WTC11 (cell line): ENCODE measurements around the gene PLEKHH1. TPM values are rescaled to one million over a fixed set of nuclear protein-coding genes. Genes with fewer than 3 reads are reported as not detected.

ENCODE experiments used
- ATAC-seq: fragments of 200-7000 bp; cut with Tn5 transposase; 2 replicates; pipeline ENCODE4 v1.10.0; 2021; ENCODE audit warnings: mild to moderate bottlenecking, moderate library complexity
- CTCF ChIA-PET: fragments of 300-600 bp; sonication (Branson Sonifier 250); formaldehyde crosslinking; loops from one replicate; lab custom pipeline; 2021; ENCODE audit warnings: antibody characterized with exemption; lab: Charles Lee
- POLR2A ChIA-PET: fragments of 350-600 bp; sonication (Branson Sonifier 250); formaldehyde crosslinking; loops from one replicate; lab custom pipeline; 2021; ENCODE audit warnings: antibody characterized with exemption; lab: Charles Lee
- DNase-seq: peaks from one replicate; pipeline ENCODE4 v3.0.0; 2021; ENCODE audit warnings: low spot score
- H3K27ac Mint-ChIP-seq: 2 replicates; pipeline ENCODE4 v1.8.0; 2021; ENCODE audit warnings: mixed read lengths
- H3K27me3 Mint-ChIP-seq: 2 replicates; pipeline ENCODE4 v1.8.0; 2021; ENCODE audit warnings: low read depth, mild to moderate bottlenecking, moderate library complexity, mixed read lengths
- H3K36me3 Mint-ChIP-seq: 2 replicates; pipeline ENCODE4 v1.8.0; 2021; ENCODE audit warnings: mixed read lengths
- H3K4me1 Mint-ChIP-seq: 2 replicates; pipeline ENCODE4 v1.8.0; 2022; ENCODE audit warnings: mixed read lengths
- H3K4me3 Mint-ChIP-seq: 2 replicates; pipeline ENCODE4 v1.8.0; 2021; ENCODE audit warnings: mild to moderate bottlenecking, moderate library complexity, mixed read lengths
- H3K9me3 Mint-ChIP-seq: 2 replicates; pipeline ENCODE4 v1.8.0; 2021; ENCODE audit warnings: mixed read lengths
- CREB1 ChIP-seq: sonication (generic); formaldehyde crosslinking; IDR thresholded peaks from 2 replicates; pipeline ENCODE4 v1.8.0; 2023; ENCODE audit warnings: mild to moderate bottlenecking, missing genetic modification reagents
- ESRRA ChIP-seq: sonication (generic); formaldehyde crosslinking; IDR thresholded peaks from 2 replicates; pipeline ENCODE4 v1.8.1; 2022; ENCODE audit warnings: mild to moderate bottlenecking, missing genetic modification reagents, borderline replicate concordance
- FOXJ3 ChIP-seq: sonication (generic); formaldehyde crosslinking; IDR thresholded peaks from 2 replicates; pipeline ENCODE4 v1.9.0; 2021; ENCODE audit warnings: missing genetic modification reagents, mild to moderate bottlenecking, borderline replicate concordance
- JAZF1 ChIP-seq: fragments of 250-450 bp; sonication (Bioruptor Pico); IDR thresholded peaks from 2 replicates; pipeline ENCODE4 v1.9.0; 2021; ENCODE audit warnings: moderate library complexity, mild to moderate bottlenecking, inconsistent platforms
- MYBL2 ChIP-seq: sonication (generic); formaldehyde crosslinking; IDR thresholded peaks from 2 replicates; pipeline ENCODE4 v1.8.1; 2023; ENCODE audit warnings: mild to moderate bottlenecking, moderate library complexity, missing genetic modification reagents
- SMAD4 ChIP-seq: sonication (generic); formaldehyde crosslinking; IDR thresholded peaks from 2 replicates; pipeline ENCODE4 v1.8.0; 2022; ENCODE audit warnings: mild to moderate bottlenecking, missing genetic modification reagents
- SOX15 ChIP-seq: fragments of 250-450 bp; sonication (Bioruptor Pico); IDR thresholded peaks from 2 replicates; pipeline ENCODE4 v1.9.0; 2021; ENCODE audit warnings: mild to moderate bottlenecking
- ZBTB21 ChIP-seq: sonication (generic); formaldehyde crosslinking; IDR thresholded peaks from 2 replicates; pipeline ENCODE4 v1.8.1; 2023; ENCODE audit warnings: mild to moderate bottlenecking, missing genetic modification reagents, borderline replicate concordance
- ZNF263 ChIP-seq: sonication (generic); formaldehyde crosslinking; IDR thresholded peaks from 2 replicates; pipeline ENCODE4 v1.8.1; 2022; ENCODE audit warnings: low read depth, mild to moderate bottlenecking, moderate library complexity, missing genetic modification reagents
- total RNA-seq: library from RNA; stranded (reverse); gene quantifications from 3 replicates; pipeline ENCODE4 v1.2.3, GENCODE V29; 2021
- TF ChIP-seq, protein P1 (sequence below): fragments of 250-450 bp; sonication (Bioruptor Pico); IDR thresholded peaks from 2 replicates; pipeline ENCODE4 v1.9.0; 2021; ENCODE audit warnings: mild to moderate bottlenecking, borderline replicate concordance
- TF ChIP-seq, protein P2 (sequence below): sonication (generic); formaldehyde crosslinking; IDR thresholded peaks from 2 replicates; pipeline ENCODE4 v1.8.1; 2022; ENCODE audit warnings: missing genetic modification reagents, borderline replicate concordance
- TF ChIP-seq, protein P3 (sequence below): sonication (generic); formaldehyde crosslinking; IDR thresholded peaks from 2 replicates; pipeline ENCODE4 v1.8.1; 2023; ENCODE audit warnings: mild to moderate bottlenecking, missing genetic modification reagents, moderate library complexity
- TF ChIP-seq, protein P4 (sequence below): sonication (generic); formaldehyde crosslinking; IDR thresholded peaks from 2 replicates; pipeline ENCODE4 v1.8.0; 2022; ENCODE audit warnings: missing genetic modification reagents

Gene PLEKHH1
- total RNA-seq, 1 experiment from 2014 or later, result 48.3 TPM

DNA sequence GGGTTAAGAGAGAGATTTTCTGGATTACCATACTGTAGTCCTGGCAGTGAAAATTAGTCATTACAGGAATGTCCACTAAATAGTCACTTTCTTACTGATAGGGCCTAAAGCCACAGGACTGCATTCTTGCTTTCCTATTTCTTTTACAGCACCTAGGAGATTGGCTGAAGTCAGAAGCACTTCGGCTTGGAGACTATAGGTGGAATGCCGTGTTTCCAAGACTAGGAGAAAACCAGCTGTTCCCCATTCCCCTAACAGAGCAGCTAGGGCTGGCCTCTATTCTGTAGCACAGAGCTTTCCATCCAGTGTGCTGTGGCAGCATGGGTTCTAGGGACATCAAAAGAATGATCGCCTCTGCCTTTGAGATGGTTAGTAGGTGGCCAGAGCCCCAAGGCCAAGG, 51.9 kb downstream of the PLEKHH1 start (continued):
- TF ChIP-seq, protein P1, sequence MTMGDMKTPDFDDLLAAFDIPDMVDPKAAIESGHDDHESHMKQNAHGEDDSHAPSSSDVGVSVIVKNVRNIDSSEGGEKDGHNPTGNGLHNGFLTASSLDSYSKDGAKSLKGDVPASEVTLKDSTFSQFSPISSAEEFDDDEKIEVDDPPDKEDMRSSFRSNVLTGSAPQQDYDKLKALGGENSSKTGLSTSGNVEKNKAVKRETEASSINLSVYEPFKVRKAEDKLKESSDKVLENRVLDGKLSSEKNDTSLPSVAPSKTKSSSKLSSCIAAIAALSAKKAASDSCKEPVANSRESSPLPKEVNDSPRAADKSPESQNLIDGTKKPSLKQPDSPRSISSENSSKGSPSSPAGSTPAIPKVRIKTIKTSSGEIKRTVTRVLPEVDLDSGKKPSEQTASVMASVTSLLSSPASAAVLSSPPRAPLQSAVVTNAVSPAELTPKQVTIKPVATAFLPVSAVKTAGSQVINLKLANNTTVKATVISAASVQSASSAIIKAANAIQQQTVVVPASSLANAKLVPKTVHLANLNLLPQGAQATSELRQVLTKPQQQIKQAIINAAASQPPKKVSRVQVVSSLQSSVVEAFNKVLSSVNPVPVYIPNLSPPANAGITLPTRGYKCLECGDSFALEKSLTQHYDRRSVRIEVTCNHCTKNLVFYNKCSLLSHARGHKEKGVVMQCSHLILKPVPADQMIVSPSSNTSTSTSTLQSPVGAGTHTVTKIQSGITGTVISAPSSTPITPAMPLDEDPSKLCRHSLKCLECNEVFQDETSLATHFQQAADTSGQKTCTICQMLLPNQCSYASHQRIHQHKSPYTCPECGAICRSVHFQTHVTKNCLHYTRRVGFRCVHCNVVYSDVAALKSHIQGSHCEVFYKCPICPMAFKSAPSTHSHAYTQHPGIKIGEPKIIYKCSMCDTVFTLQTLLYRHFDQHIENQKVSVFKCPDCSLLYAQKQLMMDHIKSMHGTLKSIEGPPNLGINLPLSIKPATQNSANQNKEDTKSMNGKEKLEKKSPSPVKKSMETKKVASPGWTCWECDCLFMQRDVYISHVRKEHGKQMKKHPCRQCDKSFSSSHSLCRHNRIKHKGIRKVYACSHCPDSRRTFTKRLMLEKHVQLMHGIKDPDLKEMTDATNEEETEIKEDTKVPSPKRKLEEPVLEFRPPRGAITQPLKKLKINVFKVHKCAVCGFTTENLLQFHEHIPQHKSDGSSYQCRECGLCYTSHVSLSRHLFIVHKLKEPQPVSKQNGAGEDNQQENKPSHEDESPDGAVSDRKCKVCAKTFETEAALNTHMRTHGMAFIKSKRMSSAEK (CRISPR knock-in tag), result no peak
- TF ChIP-seq, protein P2, sequence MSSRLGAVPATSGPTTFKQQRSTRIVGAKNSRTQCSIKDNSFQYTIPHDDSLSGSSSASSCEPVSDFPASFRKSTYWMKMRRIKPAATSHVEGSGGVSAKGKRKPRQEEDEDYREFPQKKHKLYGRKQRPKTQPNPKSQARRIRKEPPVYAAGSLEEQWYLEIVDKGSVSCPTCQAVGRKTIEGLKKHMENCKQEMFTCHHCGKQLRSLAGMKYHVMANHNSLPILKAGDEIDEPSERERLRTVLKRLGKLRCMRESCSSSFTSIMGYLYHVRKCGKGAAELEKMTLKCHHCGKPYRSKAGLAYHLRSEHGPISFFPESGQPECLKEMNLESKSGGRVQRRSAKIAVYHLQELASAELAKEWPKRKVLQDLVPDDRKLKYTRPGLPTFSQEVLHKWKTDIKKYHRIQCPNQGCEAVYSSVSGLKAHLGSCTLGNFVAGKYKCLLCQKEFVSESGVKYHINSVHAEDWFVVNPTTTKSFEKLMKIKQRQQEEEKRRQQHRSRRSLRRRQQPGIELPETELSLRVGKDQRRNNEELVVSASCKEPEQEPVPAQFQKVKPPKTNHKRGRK (CRISPR knock-in tag), result no peak
- no peak for TF ChIP-seq SOX15 (CRISPR knock-in tag)
- TF ChIP-seq FOXJ3, result no peak
- TF ChIP-seq CREB1 (CRISPR knock-in tag), result no peak
- TF ChIP-seq JAZF1 (CRISPR knock-in tag), result no peak
- TF ChIP-seq MYBL2 (CRISPR knock-in tag), result no peak
- TF ChIP-seq, protein P3, sequence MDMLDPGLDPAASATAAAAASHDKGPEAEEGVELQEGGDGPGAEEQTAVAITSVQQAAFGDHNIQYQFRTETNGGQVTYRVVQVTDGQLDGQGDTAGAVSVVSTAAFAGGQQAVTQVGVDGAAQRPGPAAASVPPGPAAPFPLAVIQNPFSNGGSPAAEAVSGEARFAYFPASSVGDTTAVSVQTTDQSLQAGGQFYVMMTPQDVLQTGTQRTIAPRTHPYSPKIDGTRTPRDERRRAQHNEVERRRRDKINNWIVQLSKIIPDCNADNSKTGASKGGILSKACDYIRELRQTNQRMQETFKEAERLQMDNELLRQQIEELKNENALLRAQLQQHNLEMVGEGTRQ (CRISPR knock-in tag), result no peak
- TF ChIP-seq, all 79 proteins: peak for 0

DNA sequence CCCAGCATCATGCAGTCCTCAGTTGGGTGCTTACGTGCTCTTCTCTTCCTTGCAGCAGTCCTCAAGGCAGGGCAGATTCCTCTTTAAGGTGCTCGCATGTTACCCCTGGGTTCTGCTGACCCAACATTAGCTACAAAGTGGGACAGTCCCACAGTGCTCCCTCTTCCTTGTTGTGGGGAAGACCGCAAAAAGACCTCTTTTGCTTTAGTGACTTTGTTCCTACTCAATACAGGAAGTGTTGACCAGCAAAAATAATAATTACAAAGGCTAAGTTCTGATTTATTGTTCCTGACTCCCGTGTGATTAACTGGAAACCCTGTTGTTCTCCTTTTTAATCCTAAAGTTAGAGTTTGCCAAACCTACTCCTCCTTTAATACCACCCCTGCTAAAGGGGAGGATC, 53.3 kb downstream of the PLEKHH1 start:
- ATAC-seq (no peak), DNase-seq (no peak)
- no peak overlapping the region for H3K27ac Mint-ChIP-seq
- ChIA-PET CTCF (interaction anchor here (1.0 to 6.2 kb wide), 6 partner anchors 13 to 118 kb away, joined by 3 to 75 read pairs (median 14); partner anchors contain the start of gene PIGH), POLR2A (interaction anchor here (1.2 kb wide), 1 partner anchor 109 kb away, joined by 3 read pairs; the partner anchor contains the start of gene RDH11)
- no peaks in the 10 kb centered on the region for H3K27me3 Mint-ChIP-seq
- H3K9me3 Mint-ChIP-seq, result no peaks in the 10 kb centered on the region
- H3K4me3 Mint-ChIP-seq, result no peak overlapping the region
- H3K36me3 Mint-ChIP-seq, result peaks cover 23% of the 10 kb centered on the region
- H3K4me1 Mint-ChIP-seq, result no peaks in the 10 kb centered on the region
- no peak for TF ChIP-seq SOX15 (CRISPR knock-in tag)
- TF ChIP-seq ZBTB21 (CRISPR knock-in tag), result no peak
- TF ChIP-seq JAZF1 (CRISPR knock-in tag), result no peak
- TF ChIP-seq ZNF263 (CRISPR knock-in tag), result no peak
- TF ChIP-seq SMAD4, result no peak
- TF ChIP-seq, protein P4, sequence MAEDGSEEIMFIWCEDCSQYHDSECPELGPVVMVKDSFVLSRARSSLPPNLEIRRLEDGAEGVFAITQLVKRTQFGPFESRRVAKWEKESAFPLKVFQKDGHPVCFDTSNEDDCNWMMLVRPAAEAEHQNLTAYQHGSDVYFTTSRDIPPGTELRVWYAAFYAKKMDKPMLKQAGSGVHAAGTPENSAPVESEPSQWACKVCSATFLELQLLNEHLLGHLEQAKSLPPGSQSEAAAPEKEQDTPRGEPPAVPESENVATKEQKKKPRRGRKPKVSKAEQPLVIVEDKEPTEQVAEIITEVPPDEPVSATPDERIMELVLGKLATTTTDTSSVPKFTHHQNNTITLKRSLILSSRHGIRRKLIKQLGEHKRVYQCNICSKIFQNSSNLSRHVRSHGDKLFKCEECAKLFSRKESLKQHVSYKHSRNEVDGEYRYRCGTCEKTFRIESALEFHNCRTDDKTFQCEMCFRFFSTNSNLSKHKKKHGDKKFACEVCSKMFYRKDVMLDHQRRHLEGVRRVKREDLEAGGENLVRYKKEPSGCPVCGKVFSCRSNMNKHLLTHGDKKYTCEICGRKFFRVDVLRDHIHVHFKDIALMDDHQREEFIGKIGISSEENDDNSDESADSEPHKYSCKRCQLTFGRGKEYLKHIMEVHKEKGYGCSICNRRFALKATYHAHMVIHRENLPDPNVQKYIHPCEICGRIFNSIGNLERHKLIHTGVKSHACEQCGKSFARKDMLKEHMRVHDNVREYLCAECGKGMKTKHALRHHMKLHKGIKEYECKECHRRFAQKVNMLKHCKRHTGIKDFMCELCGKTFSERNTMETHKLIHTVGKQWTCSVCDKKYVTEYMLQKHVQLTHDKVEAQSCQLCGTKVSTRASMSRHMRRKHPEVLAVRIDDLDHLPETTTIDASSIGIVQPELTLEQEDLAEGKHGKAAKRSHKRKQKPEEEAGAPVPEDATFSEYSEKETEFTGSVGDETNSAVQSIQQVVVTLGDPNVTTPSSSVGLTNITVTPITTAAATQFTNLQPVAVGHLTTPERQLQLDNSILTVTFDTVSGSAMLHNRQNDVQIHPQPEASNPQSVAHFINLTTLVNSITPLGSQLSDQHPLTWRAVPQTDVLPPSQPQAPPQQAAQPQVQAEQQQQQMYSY, result no peak
- no peak for TF ChIP-seq ESRRA (CRISPR knock-in tag)
